ENCODE data around the gene KLHL13. TPM values are rescaled to one million over a fixed set of nuclear protein-coding genes. Genes with fewer than 3 reads are reported as not detected.

The KLHL13 gene
- total and polyA plus RNA-seq, 8 donors, result 1.8 to 45.0 (median 4.3) TPM

- intact Hi-C loops (cut with DNase I; ENCODE audit: low total_unique reads), result no loop called here
- Histone ChIP-seq H3K9me3 (no peaks in the 10 kb centered on the region), H3K27ac (no peak overlapping the region), H3K4me1 (no peaks in the 10 kb centered on the region), H3K27me3 (no peaks in the 10 kb centered on the region), H3K4me3 (no peak overlapping the region), H3K36me3 (no peaks in the 10 kb centered on the region)
- DNase-seq, result no peak
- 29 to 54% (median 32%) methylated on average over 1 of the region's 1 CpG for WGBS, 5 donors
- TF ChIP-seq EP300 (IDR thresholded peaks at IDR 0.05), result no peak
- no peak for TF ChIP-seq POLR2A (IDR thresholded peaks at IDR 0.05)
- no peak for TF ChIP-seq POLR2AphosphoS5 (IDR thresholded peaks at IDR 0.05)
- no peak for TF ChIP-seq CTCF (IDR thresholded peaks at IDR 0.05)
Measured at GRCh38 chrX:118074196-118074595, 42.4 kb downstream of the KLHL13 start.

GRCh38 chrX:118066867-118067515 lies 49.6 kb downstream of the KLHL13 start:
- intact Hi-C loops (cut with DNase I; ENCODE audit: low total_unique reads), result no loop called here
- WGBS, 5 donors, result 49 to 55% (median 52%) methylated on average over 2 of the region's 2 CpGs
- no peaks in the 10 kb centered on the region for H3K27me3 ChIP-seq
- no peaks in the 10 kb centered on the region for H3K36me3 ChIP-seq
- no peak overlapping the region for H3K4me3 ChIP-seq
- H3K9me3 ChIP-seq, result no peaks in the 10 kb centered on the region
- TF ChIP-seq POLR2AphosphoS5 (IDR thresholded peaks at IDR 0.05) (no peak), EP300 (IDR thresholded peaks at IDR 0.05) (no peak), POLR2A (IDR thresholded peaks at IDR 0.05) (no peak), CTCF (IDR thresholded peaks at IDR 0.05) (no peak)
- DNase-seq, result no peak
- no peaks in the 10 kb centered on the region for H3K4me1 ChIP-seq
- no peak overlapping the region for H3K27ac ChIP-seq

GRCh38 chrX:118062817-118063615 lies 53.6 kb downstream of the KLHL13 start:
- intact Hi-C loops (cut with DNase I; ENCODE audit: low total_unique reads), result no loop called here

More at GRCh38 chrX:118062817-118063615, 53.6 kb downstream of the KLHL13 start:
- H3K4me3 ChIP-seq, result no peak overlapping the region
- no peaks in the 10 kb centered on the region for H3K36me3 ChIP-seq
- WGBS, 5 donors, result 60 to 76% (median 75%) methylated on average over 3 of the region's 3 CpGs
- no peaks in the 10 kb centered on the region for H3K4me1 ChIP-seq
- no peaks in the 10 kb centered on the region for H3K9me3 ChIP-seq
- H3K27ac ChIP-seq, result no peak overlapping the region
- DNase-seq, result no peak
- TF ChIP-seq EP300 (IDR thresholded peaks at IDR 0.05) (no peak), POLR2AphosphoS5 (IDR thresholded peaks at IDR 0.05) (no peak), POLR2A (IDR thresholded peaks at IDR 0.05) (no peak), CTCF (IDR thresholded peaks at IDR 0.05) (no peak)
- H3K27me3 ChIP-seq, result no peaks in the 10 kb centered on the region
